Stomach (tissue), 9 donors: ENCODE data around the gene ANXA5. TPM values are rescaled to one million over a fixed set of nuclear protein-coding genes. Genes with fewer than 3 reads are reported as not detected.

Source experiments
- DNase-seq, 2 donors: peaks; one replicate each; pipeline versions ENCODE4 v3.0.0 to v3.0.0-alpha.2; 2013 to 2019
- H3K27ac ChIP-seq, 5 donors: fragments of 200-600 bp in 4 of 5; sonication (generic) in 4 of 5; one replicate each; pipeline ENCODE4 v1.5.1; 2013 to 2019; ENCODE audit warnings: mild to moderate bottlenecking in 1 of 5, moderate library complexity in 1 of 5
- H3K27me3 ChIP-seq, 3 donors: fragments of 200-600 bp; sonication (generic); one replicate each; pipeline ENCODE4 v1.5.1; 2017 to 2019; ENCODE audit warnings: mixed run types in 1 of 3
- H3K36me3 ChIP-seq, 4 donors: fragments of 200-600 bp; sonication (generic); 1 replicate in 3 of 4; 2 replicates in 1 of 4; pipeline ENCODE4 v1.5.1; 2016 to 2019
- H3K4me1 ChIP-seq, 4 donors: fragments of 200-600 bp; sonication (generic); one replicate each; pipeline ENCODE4 v1.5.1; 2016 to 2019
- H3K4me3 ChIP-seq, 4 donors: fragments of 200-600 bp; sonication (generic) in 3 of 4; one replicate each; pipeline ENCODE4 v1.5.1; 2016 to 2019; ENCODE audit warnings: mild to moderate bottlenecking in 1 of 4
- H3K9me3 ChIP-seq, 4 donors: fragments of 200-600 bp; sonication (generic); one replicate each; pipeline ENCODE4 v1.5.1; 2016 to 2019
- EP300 ChIP-seq: sonication (generic); formaldehyde crosslinking; IDR thresholded peaks from one replicate; pipeline ENCODE4 v1.6.1; 2017; ENCODE audit warnings: antibody characterized with exemption
- POLR2A ChIP-seq, 4 donors: fragments of 450-650 bp; IDR thresholded peaks; one replicate each; pipeline ENCODE4 v1.6.1; 2016; ENCODE audit warnings: antibody characterized with exemption in 4 of 4, control low read depth in 2 of 4, mild to moderate bottlenecking in 1 of 4, moderate library complexity in 1 of 4
- POLR2AphosphoS5 ChIP-seq, 3 donors: sonication (generic); formaldehyde crosslinking; IDR thresholded peaks; one replicate each; pipeline ENCODE4 v1.6.1; 2016; ENCODE audit warnings: antibody characterized with exemption in 3 of 3
- WGBS, 5 donors: extraction: QIAGEN DNeasy Blood & Tissue Kit in 3 of 5; methylation state at CpG; one replicate each; pipeline versions ENCODE4 v1.1.5 to v1.1.7; 2013 to 2018; 5-methylcytosine and 5-hydroxymethylcytosine counted together
- intact Hi-C: fragments of 100-400 bp; cut with DNase I; formaldehyde crosslinking; loops from one replicate; pipeline ENCODE4 v1.15.1; 2023; ENCODE audit warnings: low total_unique reads
- polyA plus RNA-seq, 3 donors: library from polyadenylated mRNA; stranded (reverse); fragments of 200-250 nt; gene quantifications; one replicate each; pipeline ENCODE4 v1.2.3, GENCODE V29; 2013
- total RNA-seq, 5 donors: library from RNA; depleted of rRNA; stranded (reverse); fragments of >200 nt; gene quantifications; one replicate each; pipeline versions ENCODE4 v1.1.0 to v1.2.3, GENCODE V29; 2014 to 2016
- TF ChIP-seq, protein P1 (sequence below), 7 experiments: fragments of 450-650 bp in 4 of 7; fragments of 200-600 bp in 3 of 7; sonication (generic) in 3 of 7; IDR thresholded peaks; one replicate each; pipeline ENCODE4 v1.5.1; 2016 to 2019; ENCODE audit warnings: antibody characterized with exemption in 7 of 7, control low read depth in 2 of 7, mild to moderate bottlenecking in 1 of 7
- donor health status: healthy with polysubstance abuse.
- donor health status: Bipolar disorder and iron deficiency.
- donor health status: healthy.

The ANXA5 gene
- total and polyA plus RNA-seq, 8 donors = 77.9 to 368 (median 144) TPM

DNA sequence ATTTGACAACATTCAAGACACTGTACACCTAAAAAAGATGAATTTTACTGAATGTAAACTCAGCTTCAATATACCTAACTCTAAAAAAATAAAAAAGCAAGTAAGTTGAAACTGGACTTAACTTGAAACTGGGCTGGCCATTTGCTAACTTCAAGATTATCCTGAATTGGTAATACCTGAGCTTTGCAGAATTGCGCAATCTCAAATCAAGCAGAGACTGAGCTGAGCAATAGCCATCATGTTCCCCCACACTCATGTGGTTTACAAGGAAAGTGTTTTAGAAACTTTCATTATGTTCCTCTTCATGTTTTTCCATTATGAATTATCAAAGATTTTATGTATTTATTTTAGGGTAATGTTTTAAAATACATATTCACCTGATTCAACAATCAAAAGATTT is 38.7 kb downstream of the ANXA5 start:
- WGBS, 5 donors = 89 to 100% (median 97%) methylated on average over 1 of the region's 1 CpG
- intact Hi-C loops = no loop called here
- TF ChIP-seq POLR2A (IDR thresholded peaks at IDR 0.05) (no peak), EP300 (no peak), POLR2AphosphoS5 (IDR thresholded peaks at IDR 0.05) (no peak)
- TF ChIP-seq, protein P1, sequence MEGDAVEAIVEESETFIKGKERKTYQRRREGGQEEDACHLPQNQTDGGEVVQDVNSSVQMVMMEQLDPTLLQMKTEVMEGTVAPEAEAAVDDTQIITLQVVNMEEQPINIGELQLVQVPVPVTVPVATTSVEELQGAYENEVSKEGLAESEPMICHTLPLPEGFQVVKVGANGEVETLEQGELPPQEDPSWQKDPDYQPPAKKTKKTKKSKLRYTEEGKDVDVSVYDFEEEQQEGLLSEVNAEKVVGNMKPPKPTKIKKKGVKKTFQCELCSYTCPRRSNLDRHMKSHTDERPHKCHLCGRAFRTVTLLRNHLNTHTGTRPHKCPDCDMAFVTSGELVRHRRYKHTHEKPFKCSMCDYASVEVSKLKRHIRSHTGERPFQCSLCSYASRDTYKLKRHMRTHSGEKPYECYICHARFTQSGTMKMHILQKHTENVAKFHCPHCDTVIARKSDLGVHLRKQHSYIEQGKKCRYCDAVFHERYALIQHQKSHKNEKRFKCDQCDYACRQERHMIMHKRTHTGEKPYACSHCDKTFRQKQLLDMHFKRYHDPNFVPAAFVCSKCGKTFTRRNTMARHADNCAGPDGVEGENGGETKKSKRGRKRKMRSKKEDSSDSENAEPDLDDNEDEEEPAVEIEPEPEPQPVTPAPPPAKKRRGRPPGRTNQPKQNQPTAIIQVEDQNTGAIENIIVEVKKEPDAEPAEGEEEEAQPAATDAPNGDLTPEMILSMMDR (IDR thresholded peaks at IDR 0.05) = no peak
- no peaks in the 10 kb centered on the region for H3K4me1 ChIP-seq
- no peaks in the 10 kb centered on the region for H3K27me3 ChIP-seq
- no peak overlapping the region for H3K4me3 ChIP-seq
- H3K27ac ChIP-seq = no peak overlapping the region
- DNase-seq = no peak
- peaks cover 0 to 12% (median 5%) of the 10 kb centered on the region in 4 donors for H3K36me3 ChIP-seq
- no peaks in the 10 kb centered on the region for H3K9me3 ChIP-seq

DNA sequence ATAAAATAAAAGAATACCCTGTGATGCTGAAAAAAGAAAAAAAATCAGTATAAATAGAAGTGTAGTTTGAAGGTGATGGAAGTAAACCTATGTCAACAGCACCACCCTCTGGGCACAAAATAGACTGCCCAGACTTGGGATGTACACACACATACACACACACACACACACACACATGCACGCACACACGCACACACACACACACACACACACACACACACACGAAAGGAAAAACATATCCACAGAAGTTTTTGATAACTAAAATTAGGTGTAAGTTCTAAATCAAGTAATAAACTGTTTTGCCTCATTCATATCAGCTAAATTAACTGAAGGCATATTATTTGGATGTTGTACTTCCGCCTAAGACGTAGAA is 40.5 kb downstream of the ANXA5 start:
- Histone ChIP-seq H3K4me1 (no peaks in the 10 kb centered on the region), H3K36me3 (no peaks in the 10 kb centered on the region), H3K27ac (no peak overlapping the region), H3K27me3 (no peaks in the 10 kb centered on the region), H3K9me3 (no peaks in the 10 kb centered on the region), H3K4me3 (no peak overlapping the region)
- WGBS, 5 donors = 35 to 43% (median 39%) methylated on average over 5 of the region's 5 CpGs
- TF ChIP-seq EP300 = no peak
- TF ChIP-seq, protein P1 (IDR thresholded peaks at IDR 0.05) = peak in 2 of 7 experiments; percentile 12 to 21
- intact Hi-C loops = no loop called here
- DNase-seq = peak; percentile 26 to 80

DNA sequence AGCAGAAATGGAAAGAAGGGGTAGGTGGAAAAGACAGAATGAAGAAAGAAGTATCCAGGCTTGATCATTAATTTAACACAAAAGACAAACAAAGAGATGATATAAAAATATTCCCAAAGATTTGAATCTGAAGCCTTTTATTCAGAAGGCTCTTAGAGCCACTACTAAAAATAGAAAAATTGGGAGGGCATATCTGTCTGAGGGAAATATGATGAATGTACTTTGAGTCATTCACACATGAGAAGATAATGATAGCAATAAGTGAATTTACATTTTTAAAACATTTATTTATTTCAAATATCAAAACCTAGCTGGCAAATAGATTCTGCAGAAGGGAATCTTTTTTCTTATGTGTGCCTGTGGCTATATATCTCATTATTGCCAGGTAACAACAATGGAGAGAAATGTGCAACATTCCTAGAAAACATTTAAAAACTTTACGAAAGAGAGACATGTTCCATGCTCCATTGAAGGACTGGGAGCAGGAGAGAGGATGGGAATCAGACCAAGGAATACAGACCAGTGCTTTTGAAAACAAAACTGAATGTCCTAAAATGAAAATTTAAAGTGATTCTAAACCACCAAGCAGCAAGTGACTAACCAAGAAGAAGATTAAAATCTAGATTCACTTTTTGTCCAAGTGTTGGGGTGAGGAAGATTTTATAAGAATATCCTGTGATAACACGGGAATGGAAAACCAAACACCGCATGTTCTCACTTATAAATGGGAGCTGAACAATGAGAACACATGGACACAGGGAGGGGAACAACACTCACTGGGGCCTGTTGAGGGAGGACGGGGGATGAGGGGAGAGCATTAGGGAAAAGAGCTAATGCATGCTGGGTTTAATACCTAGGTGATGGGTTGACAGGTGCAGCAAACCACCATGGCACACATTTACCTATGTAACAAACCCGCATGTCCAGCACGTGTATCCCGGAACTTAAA is 41.2 kb downstream of the ANXA5 start:
- intact Hi-C loops = no loop called here
- H3K4me1 ChIP-seq = no peaks in the 10 kb centered on the region
- H3K9me3 ChIP-seq = no peaks in the 10 kb centered on the region
- DNase-seq = no peak
- H3K27me3 ChIP-seq = no peaks in the 10 kb centered on the region
- TF ChIP-seq, protein P1 (IDR thresholded peaks at IDR 0.05) = no peak
- no peak for TF ChIP-seq POLR2A (IDR thresholded peaks at IDR 0.05)
- no peak for TF ChIP-seq POLR2AphosphoS5 (IDR thresholded peaks at IDR 0.05)
- TF ChIP-seq EP300 = no peak
- no peak overlapping the region for H3K4me3 ChIP-seq
- no peak overlapping the region for H3K27ac ChIP-seq
- H3K36me3 ChIP-seq = no peaks in the 10 kb centered on the region
- 61 to 70% (median 67%) methylated on average over 7 of the region's 7 CpGs for WGBS, 5 donors

DNA sequence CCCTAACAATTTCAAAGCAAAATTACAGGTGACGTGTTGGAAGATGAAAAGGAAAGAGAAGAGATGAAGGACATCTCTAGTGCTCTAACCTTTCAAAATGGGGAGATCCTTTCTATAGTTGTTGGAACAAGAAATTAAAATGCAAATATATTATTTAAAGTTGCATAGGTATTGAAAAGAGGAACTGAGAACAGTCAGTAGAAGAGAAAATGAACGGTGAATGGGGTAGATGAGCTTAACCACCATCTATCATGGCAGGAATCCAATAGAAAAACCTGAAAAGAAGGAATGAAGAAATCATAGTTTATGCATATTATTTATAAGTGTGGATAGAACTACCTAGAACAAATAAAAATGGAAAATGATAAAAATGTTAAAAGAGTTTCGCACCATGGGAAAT is 42.0 kb downstream of the ANXA5 start:
- H3K27ac ChIP-seq = no peak overlapping the region
- TF ChIP-seq POLR2AphosphoS5 (IDR thresholded peaks at IDR 0.05) (no peak), EP300 (no peak), POLR2A (IDR thresholded peaks at IDR 0.05) (no peak)
- TF ChIP-seq, protein P1 (IDR thresholded peaks at IDR 0.05) = no peak
- intact Hi-C loops = no loop called here
- no peaks in the 10 kb centered on the region for H3K27me3 ChIP-seq
- no peaks in the 10 kb centered on the region for H3K9me3 ChIP-seq
- H3K36me3 ChIP-seq = no peaks in the 10 kb centered on the region
- WGBS, 5 donors = 78 to 90% (median 89%) methylated on average over 3 of the region's 3 CpGs
- no peaks in the 10 kb centered on the region for H3K4me1 ChIP-seq
- no peak overlapping the region for H3K4me3 ChIP-seq
- DNase-seq = no peak
